Pancreas (tissue), 10 donors: ENCODE data around the gene SKAP1. TPM values are rescaled to one million over a fixed set of nuclear protein-coding genes. Genes with fewer than 3 reads are reported as not detected.
A peak's percentile ranks its signal among the peaks of the same experiment; 100 is the strongest.

Experiments
- ATAC-seq, 4 donors: fragments of 200-7000 bp; cut with Tn5 transposase; one replicate each; pipeline versions ENCODE4 v1.8.0 to v1.9.1; 2020; ENCODE audit warnings: mild to moderate bottlenecking in 4 of 4, moderate library complexity in 4 of 4
- DNase-seq, 6 donors: peaks; one replicate each; pipeline ENCODE4 v3.0.0-alpha.2; 2020
- FAIRE-seq: peaks from 2 replicates; lab custom pipeline; 2012; peaks lifted over from hg19 to GRCh38; lab: Jason Lieb, UNC
- H3K27ac ChIP-seq, 4 donors: fragments of 200-600 bp; sonication (generic); 1 replicate in 3 of 4; 2 replicates in 1 of 4; pipeline versions ENCODE4 v1.5.0 to v1.8.0; 2020
- H3K27me3 ChIP-seq, 4 donors: fragments of 200-600 bp; one replicate each; pipeline ENCODE4 v1.8.0; 2021
- H3K36me3 ChIP-seq, 3 donors: fragments of 200-600 bp; sonication (generic) in 1 of 3; one replicate each; pipeline versions ENCODE4 v1.5.0 to v1.8.0; 2020 to 2021
- H3K4me1 ChIP-seq, 3 donors: fragments of 200-600 bp; one replicate each; pipeline ENCODE4 v1.8.0; 2021
- H3K4me3 ChIP-seq, 4 donors: fragments of 200-600 bp; sonication (generic) in 2 of 4; one replicate each; pipeline versions ENCODE4 v1.5.0 to v1.8.0; 2020 to 2021
- H3K9me3 ChIP-seq, 4 donors: fragments of 200-600 bp; one replicate each; pipeline ENCODE4 v1.8.0; 2021
- WGBS, 2 donors: extraction: QIAGEN DNeasy Blood & Tissue Kit; methylation state at CpG; one replicate each; pipeline ENCODE4 v1.1.7; 2013; 5-methylcytosine and 5-hydroxymethylcytosine counted together
- intact Hi-C, 3 donors: fragments of 100-400 bp; cut with DNase I; formaldehyde crosslinking; loops; one replicate each; pipeline versions ENCODE4 v1.11.1 to v1.14.2; 2022
- polyA plus RNA-seq, 2 donors: library from polyadenylated mRNA; stranded (reverse); fragments of 200-250 nt; gene quantifications; one replicate each; pipeline ENCODE4 v1.2.3, GENCODE V29; 2013
- total RNA-seq, 6 donors: library from RNA; stranded (reverse); fragmentation: NEBNext Ultra II Directional in 4 of 6; extraction: Animal tissue kit (Norgen Biotek cat#: 25700) in 4 of 6; gene quantifications; one replicate each; pipeline versions ENCODE4 v1.2.1 to v1.2.4, GENCODE V29; 2021 to 2023
- TF ChIP-seq, protein P1 (sequence below), 4 donors: fragments of 200-600 bp; sonication (generic) in 3 of 4; IDR thresholded peaks; one replicate each; pipeline versions ENCODE4 v1.5.0 to v1.8.0; 2021; ENCODE audit warnings: antibody characterized with exemption in 4 of 4
- donor health status: healthy with polysubstance abuse.
- donor health status: DM: no; HTN: no; CAD: no; lungs with moderate emphysema.
- donor health status: DM: no; HTN: no; CAD: no.
- donor health status: control.
- donor health status: control.
- donor health status: Bipolar disorder and iron deficiency.
- donor health status: DM: yes; HTN: yes; CAD: no.
- donor health status: DM: no; HTN: no; CAD: no.
- donor health status: DM: no; HTN: no; CAD: no.
- donor health status: DM: yes; HTN: yes; CAD: no.

Gene SKAP1
- total RNA-seq, result 1 to 10 TPM in 5 of 6 donors, under 1 TPM in 1; 0.92 to 5.2 (median 2.8) TPM
- polyA plus RNA-seq, result 1 to 10 TPM; 2.9 to 3.2 TPM

DNA sequence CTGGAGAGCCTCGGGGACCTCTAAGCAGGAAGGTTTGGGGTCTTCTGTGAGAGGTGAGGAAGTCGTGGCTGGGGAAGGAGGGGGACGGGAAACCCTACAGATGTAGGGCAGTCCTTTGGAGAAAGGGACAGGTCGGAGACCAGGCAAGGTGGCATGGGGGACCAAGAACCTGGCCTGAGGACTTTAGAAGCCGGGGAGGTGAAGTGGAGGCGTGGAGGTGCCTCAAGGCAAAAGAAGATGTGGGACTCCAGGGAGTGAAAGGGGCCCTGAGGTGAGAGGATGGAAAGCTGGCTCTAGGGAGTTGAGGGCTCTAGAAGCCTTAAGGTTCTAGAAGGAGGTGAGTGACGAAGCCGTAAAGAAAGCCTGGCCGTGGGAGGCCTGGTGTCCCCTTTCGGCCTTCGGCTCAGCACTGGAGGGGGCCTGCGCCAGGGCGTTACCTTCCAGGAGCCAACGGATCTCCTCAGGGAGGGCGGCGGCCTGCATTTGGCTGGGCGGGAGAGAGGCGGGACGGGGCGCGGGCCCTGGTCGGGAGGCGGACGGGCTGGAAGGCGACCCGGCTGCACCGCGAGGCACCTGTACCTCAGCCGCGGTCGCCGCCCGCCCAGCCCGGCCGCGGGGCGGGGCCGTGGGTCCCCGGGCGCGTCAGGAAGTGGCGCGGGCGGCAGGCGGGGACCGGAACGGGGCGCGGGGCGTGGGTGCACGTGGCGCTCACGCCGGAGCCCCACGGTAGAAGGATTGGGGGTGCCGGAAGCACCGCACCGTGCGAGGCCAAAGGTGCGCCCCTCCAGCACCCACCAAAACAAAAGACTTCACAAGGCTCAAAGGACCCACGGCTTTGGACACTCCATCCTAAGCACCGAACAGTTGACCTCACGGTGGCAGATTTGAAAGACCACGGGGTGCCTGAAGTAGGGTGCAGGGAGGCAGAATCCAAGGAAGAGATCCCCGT is at the start of gene SKAP1:
Gene SKAP1 (minus strand): TSS at position 577 of the 949 bp plus-strand sequence.
- no peak within 1 kb of the TSS for H3K27ac ChIP-seq
- H3K4me3 ChIP-seq, result peak within 1 kb of the TSS in 3 of 4 donors; percentile 13 to 35 (median 26)
- ATAC-seq (peak; percentile 80 to 94 (median 87)), DNase-seq (peak; percentile 18 to 73 (median 37)), FAIRE-seq (no peak)
- H3K9me3 ChIP-seq, result no peaks in the 10 kb centered on the region
- TF ChIP-seq, protein P1, sequence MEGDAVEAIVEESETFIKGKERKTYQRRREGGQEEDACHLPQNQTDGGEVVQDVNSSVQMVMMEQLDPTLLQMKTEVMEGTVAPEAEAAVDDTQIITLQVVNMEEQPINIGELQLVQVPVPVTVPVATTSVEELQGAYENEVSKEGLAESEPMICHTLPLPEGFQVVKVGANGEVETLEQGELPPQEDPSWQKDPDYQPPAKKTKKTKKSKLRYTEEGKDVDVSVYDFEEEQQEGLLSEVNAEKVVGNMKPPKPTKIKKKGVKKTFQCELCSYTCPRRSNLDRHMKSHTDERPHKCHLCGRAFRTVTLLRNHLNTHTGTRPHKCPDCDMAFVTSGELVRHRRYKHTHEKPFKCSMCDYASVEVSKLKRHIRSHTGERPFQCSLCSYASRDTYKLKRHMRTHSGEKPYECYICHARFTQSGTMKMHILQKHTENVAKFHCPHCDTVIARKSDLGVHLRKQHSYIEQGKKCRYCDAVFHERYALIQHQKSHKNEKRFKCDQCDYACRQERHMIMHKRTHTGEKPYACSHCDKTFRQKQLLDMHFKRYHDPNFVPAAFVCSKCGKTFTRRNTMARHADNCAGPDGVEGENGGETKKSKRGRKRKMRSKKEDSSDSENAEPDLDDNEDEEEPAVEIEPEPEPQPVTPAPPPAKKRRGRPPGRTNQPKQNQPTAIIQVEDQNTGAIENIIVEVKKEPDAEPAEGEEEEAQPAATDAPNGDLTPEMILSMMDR (IDR thresholded peaks at IDR 0.05), result no peak
- intact Hi-C loops, result no loop called here
- H3K27me3 ChIP-seq, result peaks cover 0 to 15% (median 0%) of the 10 kb centered on the region in 4 donors
- H3K36me3 ChIP-seq, result no peaks in the 10 kb centered on the region
- no peaks in the 10 kb centered on the region for H3K4me1 ChIP-seq
- WGBS, 2 donors, result 15% methylated on average over 58 to 65 of the region's 65 CpGs

GRCh38 chr17:48479014-48479402 is 49.0 kb upstream of the SKAP1 start:
- intact Hi-C loops, result no loop called here

GRCh38 chr17:48478224-48479013 is 48.4 kb upstream of the SKAP1 start:
- ATAC-seq (no peak), DNase-seq (no peak), FAIRE-seq (no peak)
- Histone ChIP-seq H3K36me3 (no peaks in the 10 kb centered on the region), H3K4me1 (no peaks in the 10 kb centered on the region), H3K4me3 (no peak overlapping the region), H3K27ac (no peak overlapping the region), H3K27me3 (peaks cover 0 to 3% (median 0%) of the 10 kb centered on the region in 4 donors), H3K9me3 (no peaks in the 10 kb centered on the region)
- WGBS, 2 donors, result 47 to 59% methylated on average over 9 of the region's 9 CpGs
- TF ChIP-seq, protein P1 (IDR thresholded peaks at IDR 0.05), result no peak
- intact Hi-C loops, result no loop called here

More at GRCh38 chr17:48479014-48479402, 49.0 kb upstream of the SKAP1 start:
- Histone ChIP-seq H3K9me3 (no peaks in the 10 kb centered on the region), H3K27me3 (peaks cover 0 to 3% (median 0%) of the 10 kb centered on the region in 4 donors), H3K27ac (no peak overlapping the region), H3K4me1 (no peaks in the 10 kb centered on the region), H3K36me3 (no peaks in the 10 kb centered on the region), H3K4me3 (no peak overlapping the region)
- 67 to 82% methylated on average over 2 of the region's 2 CpGs for WGBS, 2 donors
- no peak for ATAC-seq
- FAIRE-seq, result no peak
- no peak for DNase-seq
- TF ChIP-seq, protein P1 (IDR thresholded peaks at IDR 0.05), result no peak

- H3K27ac ChIP-seq, result no peak overlapping the region
- no peaks in the 10 kb centered on the region for H3K36me3 ChIP-seq
- no peak for DNase-seq
- peaks cover 0 to 3% (median 0%) of the 10 kb centered on the region in 4 donors for H3K27me3 ChIP-seq
- FAIRE-seq, result no peak
- no peaks in the 10 kb centered on the region for H3K9me3 ChIP-seq
- H3K4me1 ChIP-seq, result no peaks in the 10 kb centered on the region
- H3K4me3 ChIP-seq, result no peak overlapping the region
- TF ChIP-seq, protein P1 (IDR thresholded peaks at IDR 0.05), result no peak
- intact Hi-C loops, result no loop called here
- ATAC-seq, result no peak
- 27 to 29% methylated on average over 1 of the region's 1 CpG for WGBS, 2 donors
Observed at GRCh38 chr17:48477221-48477620, 47.2 kb upstream of the SKAP1 start.
